K562 (cell line): ENCODE results near the gene CFAP70. TPM values are rescaled to one million over a fixed set of nuclear protein-coding genes. Genes with fewer than 3 reads are reported as not detected.

Experiments
- CCNT2 ChIP-seq: IDR thresholded peaks from 2 replicates; pipeline ENCODE4 v1.6.1; 2011; ENCODE audit warnings: borderline replicate concordance, low read depth, mild to moderate bottlenecking, moderate library complexity, mixed read lengths, low read length; ENCODE audit not compliant: insufficient read length; ENCODE audit errors: extremely low read depth
- CLOCK ChIP-seq: fragments of 250-450 bp; sonication (Bioruptor Pico); IDR thresholded peaks from 2 replicates; pipeline ENCODE4 v1.4.0; 2020; ENCODE audit warnings: mild to moderate bottlenecking, moderate library complexity, borderline replicate concordance
- GTF2E2 ChIP-seq: fragments of 200-800 bp; sonication (Bioruptor generic); IDR thresholded peaks from 2 replicates; pipeline ENCODE4 v1.6.1; 2016; ENCODE audit warnings: missing genetic modification characterization, missing compliant biosample characterization
- GTF2F1 ChIP-seq: IDR thresholded peaks from 2 replicates; pipeline ENCODE4 v1.6.1; 2011; ENCODE audit warnings: low read depth, low read length, improper control_type of control experiment
- ILF3 ChIP-seq: fragments of 450-650 bp; IDR thresholded peaks from 2 replicates; pipeline ENCODE4 v1.6.1; 2018; ENCODE audit warnings: antibody characterized with exemption, mild to moderate bottlenecking, moderate library complexity, borderline replicate concordance
- MAZ ChIP-seq, 2 experiments: fragments of 450-650 bp in 1 of 2; sonication (generic) in 1 of 2; formaldehyde crosslinking; IDR thresholded peaks in 1 of 2; conservative IDR thresholded peaks in 1 of 2; 2 replicates each; pipeline versions ENCODE4 v1.4.0 to v1.5.0; 2020; ENCODE audit warnings: mild to moderate bottlenecking in 1 of 2, missing genetic modification reagents in 1 of 2
- NR2C2 ChIP-seq, 2 experiments: fragments of 200-800 bp in 1 of 2; sonication (Bioruptor generic) in 1 of 2; sonication (generic) in 1 of 2; formaldehyde crosslinking in 1 of 2; IDR thresholded peaks; 2 replicates each; pipeline versions ENCODE4 v1.6.1 to v1.8.0; 2016 to 2022; ENCODE audit warnings: mild to moderate bottlenecking in 1 of 2, missing compliant biosample characterization in 1 of 2, missing genetic modification characterization in 1 of 2, missing genetic modification reagents in 1 of 2
- YY1 ChIP-seq, 3 experiments: IDR thresholded peaks; 2 replicates each; pipeline ENCODE4 v1.6.1; 2011; ENCODE audit warnings: low read length in 2 of 3, mild to moderate bottlenecking in 2 of 3, moderate library complexity in 2 of 3, borderline replicate concordance in 1 of 3, control low read depth in 1 of 3, low read depth in 1 of 3; ENCODE audit not compliant: insufficient read depth in 3 of 3, insufficient replicate concordance in 2 of 3, control insufficient read depth in 1 of 3, insufficient read length in 1 of 3; ENCODE audit errors: extremely low read depth in 1 of 3
- ZBTB40 ChIP-seq, 2 experiments: fragments of 450-650 bp in 1 of 2; sonication (generic) in 1 of 2; formaldehyde crosslinking in 1 of 2; IDR thresholded peaks; 2 replicates each; pipeline versions ENCODE4 v1.7.1 to v1.9.0; 2016 to 2022; ENCODE audit warnings: inconsistent platforms in 1 of 2, mild to moderate bottlenecking in 1 of 2, missing genetic modification reagents in 1 of 2
- ZBTB7A ChIP-seq: IDR thresholded peaks from 2 replicates; pipeline ENCODE4 v1.6.1; 2011; ENCODE audit warnings: low read depth, mild to moderate bottlenecking, low read length, moderate library complexity, borderline replicate concordance; ENCODE audit not compliant: control insufficient read depth
- ZC3H4 ChIP-seq: sonication (generic); formaldehyde crosslinking; IDR thresholded peaks from 2 replicates; pipeline ENCODE4 v1.9.0; 2021; ENCODE audit warnings: missing genetic modification reagents, borderline replicate concordance
- ZNF24 ChIP-seq: fragments of 450-650 bp; IDR thresholded peaks from 2 replicates; pipeline ENCODE4 v1.6.1; 2016
- polyA plus RNA-seq, 8 experiments: library from polyadenylated mRNA; depleted of rRNA in 4 of 8; stranded (reverse) in 5 of 8; unstranded in 3 of 8; fragments of >200 nt; fragmentation: Nextera tagmentation in 2 of 8; fragmentation: Illumina TruSeq in 1 of 8; extraction: Ambion mirVana in 2 of 8; extraction: Trizol in 1 of 8; gene quantifications; 2 replicates each; pipeline versions ENCODE4 v1.2.1 to v1.2.3, GENCODE V29; 2011 to 2014; ENCODE audit warnings: inconsistent platforms in 1 of 8, missing spikeins in 1 of 8
- total RNA-seq, 7 experiments: library from RNA; depleted of rRNA in 6 of 7; stranded (reverse); fragments of >200 nt in 6 of 7; fragmentation: Illumina TruSeq in 2 of 7; extraction: Trizol in 2 of 7; gene quantifications; 2 replicates each; pipeline versions ENCODE4 v1.2.1 to v1.2.3, GENCODE V29; 2011 to 2021; ENCODE audit warnings: low replicate concordance in 1 of 7

CFAP70 gene
- total and polyA plus RNA-seq, 9 of the 15 experiments (the other 6 are each of a cell fraction or from before 2014, with no cell fraction given): 0.27 to 1.6 (median 0.86) TPM

- TF ChIP-seq ZBTB40 (IDR thresholded peaks at IDR 0.05): peak; percentile 89
- TF ChIP-seq ZBTB40 (CRISPR knock-in tag; IDR thresholded peaks at IDR 0.05): peak; percentile 69; the same call in 1 of the 2 replicates
- no peak for TF ChIP-seq GTF2E2
- TF ChIP-seq ZNF24: no peak
- peak; percentile 35; the same call in 1 of the 2 replicates for TF ChIP-seq NR2C2 (CRISPR knock-in tag; IDR thresholded peaks at IDR 0.05)
- peak; percentile 94 for TF ChIP-seq NR2C2 (tag; IDR thresholded peaks at IDR 0.05)
- TF ChIP-seq ZBTB7A: no peak
- no peak for TF ChIP-seq CLOCK (CRISPR knock-in tag)
- no peak for TF ChIP-seq GTF2F1
- TF ChIP-seq YY1 (IDR thresholded peaks at IDR 0.05; ENCODE audit: borderline replicate concordance in 1 of 3, control insufficient read depth in 1 of 3, extremely low read depth in 1 of 3, insufficient read depth in 3 of 3, insufficient read length in 1 of 3, insufficient replicate concordance in 2 of 3, low read depth in 1 of 3, low read length in 2 of 3): peak in 1 of 3 experiments; percentile 48
- TF ChIP-seq MAZ (CRISPR knock-in tag; conservative IDR thresholded peaks at IDR 0.05 in 1 of 2, IDR thresholded peaks at IDR 0.05 in 1 of 2): peak in 1 of 2 experiments; percentile 29; a peak in 1 of 4 replicates
- no peak for TF ChIP-seq ZC3H4
- TF ChIP-seq ILF3: no peak
- TF ChIP-seq CCNT2: no peak
Observed at GRCh38 chr10:73366381-73367298, 8.0 kb upstream of the CFAP70 start (continued).
